A549 treated with RU486 at 1 μM for 4 hours (cell line): ENCODE results near the gene KRTAP10-10. TPM values are rescaled to one million over a fixed set of nuclear protein-coding genes. Genes with fewer than 3 reads are reported as not detected.

ENCODE experiments used
- total RNA-seq: library from RNA; stranded (reverse); fragments of 200-300 nt; extraction: Qiagen RNA extraction; gene quantifications from 5 replicates; pipeline ENCODE4 v1.2.3, GENCODE V29; 2022; ENCODE audit warnings: low read depth

Gene KRTAP10-10, protein sequence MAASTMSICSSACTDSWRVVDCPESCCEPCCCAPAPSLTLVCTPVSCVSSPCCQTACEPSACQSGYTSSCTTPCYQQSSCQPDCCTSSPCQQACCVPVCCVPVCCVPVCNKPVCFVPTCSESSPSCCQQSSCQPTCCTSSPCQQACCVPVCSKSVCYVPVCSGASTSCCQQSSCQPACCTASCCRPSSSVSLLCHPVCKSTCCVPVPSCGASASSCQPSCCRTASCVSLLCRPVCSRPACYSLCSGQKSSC
- not detected in 5 replicates for total RNA-seq

DNA sequence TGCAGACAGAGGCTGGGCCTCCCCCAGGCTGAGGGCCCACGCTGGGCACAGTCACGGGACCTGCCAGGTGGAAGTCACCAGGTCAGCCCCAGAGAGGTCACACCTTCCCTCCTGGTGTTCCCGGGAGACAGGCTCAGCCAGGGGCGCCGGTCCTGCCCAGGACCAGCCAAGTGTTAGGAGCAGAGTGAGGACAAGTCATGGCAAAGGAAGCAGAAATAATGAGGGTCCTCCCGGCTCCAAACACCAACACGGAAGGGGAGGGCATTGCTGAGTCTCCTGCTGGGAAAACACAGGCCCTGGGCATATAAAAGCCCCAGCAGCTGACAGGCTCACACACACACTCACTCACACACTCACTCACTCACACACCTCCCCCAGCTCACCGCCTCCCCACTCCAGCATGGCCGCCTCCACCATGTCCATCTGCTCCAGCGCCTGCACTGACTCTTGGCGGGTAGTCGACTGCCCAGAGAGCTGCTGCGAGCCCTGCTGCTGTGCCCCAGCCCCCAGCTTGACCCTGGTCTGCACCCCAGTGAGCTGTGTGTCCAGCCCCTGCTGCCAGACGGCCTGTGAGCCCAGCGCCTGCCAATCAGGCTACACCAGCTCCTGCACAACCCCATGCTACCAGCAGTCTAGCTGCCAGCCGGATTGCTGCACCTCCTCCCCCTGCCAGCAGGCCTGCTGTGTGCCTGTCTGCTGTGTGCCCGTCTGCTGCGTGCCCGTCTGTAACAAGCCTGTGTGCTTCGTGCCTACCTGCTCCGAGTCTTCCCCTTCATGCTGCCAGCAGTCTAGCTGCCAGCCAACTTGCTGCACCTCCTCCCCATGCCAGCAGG, at the start of gene KRTAP10-10:
Gene KRTAP10-10, plus strand, starts transcription at position 339 of the 833 bp plus-strand sequence. Its CDS starts 62 bp downstream, at position 401.

DNA sequence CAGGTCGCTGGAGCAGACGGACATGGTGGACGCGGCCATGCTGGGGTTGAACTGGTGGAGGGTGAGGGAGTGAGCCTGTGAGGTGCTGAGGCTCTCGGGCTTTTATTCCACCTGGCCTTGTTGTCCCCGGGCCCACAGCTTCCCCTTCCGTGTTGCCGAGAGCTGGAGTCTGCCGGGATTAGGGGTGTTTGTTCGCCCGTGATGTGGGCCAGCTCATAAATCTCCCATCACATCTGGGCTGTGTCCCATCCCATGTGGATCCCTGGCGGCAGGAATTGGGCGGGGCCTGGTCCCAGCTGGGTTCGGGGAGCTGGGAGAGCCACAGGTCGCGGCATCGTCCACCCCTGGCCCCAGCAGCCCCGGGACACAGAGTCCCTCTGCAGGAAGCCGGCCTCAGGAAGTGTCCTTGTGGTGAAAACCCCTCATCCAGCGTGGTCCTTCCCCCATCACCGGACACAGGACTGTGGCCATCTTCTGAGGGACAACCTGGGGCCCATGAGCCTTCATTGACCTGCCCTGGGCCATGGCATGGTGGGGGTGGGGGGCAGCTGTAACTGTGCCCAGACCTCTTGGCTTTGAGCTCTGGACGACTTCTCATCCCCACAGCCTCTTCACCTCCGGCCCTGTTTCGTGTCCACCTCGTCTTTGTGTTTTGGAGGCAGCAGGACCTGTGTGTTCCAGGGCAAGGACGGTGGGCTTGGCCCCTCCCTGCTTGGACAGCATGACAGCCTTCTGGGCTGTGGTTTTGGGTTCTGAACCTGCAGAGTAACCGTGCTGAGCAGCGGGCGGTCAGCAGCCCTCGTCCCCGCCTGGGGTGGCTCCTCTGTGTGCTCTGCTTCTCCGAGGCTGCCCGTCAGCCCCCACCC, 44.5 kb upstream of the KRTAP10-10 start, which contains the start of gene KRTAP10-6:
Gene KRTAP10-6, minus strand, starts transcription at position 60 of the 866 bp plus-strand sequence. Its CDS starts 21 bp downstream, at position 39.

DNA sequence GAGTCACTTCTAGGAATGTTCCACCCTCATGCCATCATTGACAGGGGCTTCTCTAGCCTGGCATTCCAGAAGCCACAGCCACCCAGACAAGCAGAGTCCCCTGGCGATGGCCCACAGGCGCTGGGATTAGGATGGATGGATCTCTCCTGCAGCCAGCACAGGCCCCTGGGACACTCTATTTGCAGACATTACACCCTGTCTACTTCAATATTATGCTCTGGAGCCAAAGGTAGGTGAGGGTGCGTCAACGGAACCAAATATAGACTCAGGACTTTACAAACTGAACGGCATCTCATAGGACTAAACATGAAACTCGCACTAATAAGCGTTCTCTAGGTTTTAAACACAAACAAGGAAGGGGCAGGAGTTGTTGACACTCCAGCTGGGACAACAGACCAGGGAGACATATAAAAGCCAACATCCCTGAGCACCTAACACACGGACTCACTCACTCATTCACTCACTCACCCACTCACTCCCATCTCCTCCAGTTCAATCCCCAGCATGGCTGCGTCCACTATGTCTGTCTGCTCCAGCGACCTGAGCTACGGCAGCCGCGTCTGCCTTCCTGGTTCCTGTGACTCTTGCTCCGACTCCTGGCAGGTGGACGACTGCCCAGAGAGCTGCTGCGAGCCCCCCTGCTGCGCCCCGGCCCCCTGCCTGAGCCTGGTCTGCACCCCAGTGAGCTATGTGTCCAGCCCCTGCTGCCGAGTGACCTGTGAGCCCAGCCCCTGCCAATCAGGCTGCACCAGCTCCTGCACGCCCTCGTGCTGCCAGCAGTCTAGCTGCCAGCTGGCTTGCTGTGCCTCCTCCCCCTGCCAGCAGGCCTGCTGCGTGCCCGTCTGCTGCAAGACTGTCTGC, 36.8 kb upstream of the KRTAP10-10 start, which contains the start of gene KRTAP10-7:
Gene KRTAP10-7, plus strand, starts transcription at position 480 of the 861 bp plus-strand sequence. Its CDS starts 25 bp downstream, at position 505.

GRCh38 chr21:44612029-44612486, 25.1 kb upstream of the KRTAP10-10 start, which contains the start of gene KRTAP10-8:
KRTAP10-8 (plus strand) TSS chr21:44612079; CDS start chr21:44612101, 22 bp downstream.

GRCh38 chr21:44626673-44627143, 10.4 kb upstream of the KRTAP10-10 start, which contains the start of gene KRTAP10-9:
KRTAP10-9 (plus strand) TSS chr21:44627093; CDS start chr21:44627172, 79 bp downstream.

GRCh38 chr21:44646366-44647221, 9.4 kb downstream of the KRTAP10-10 start, which contains the start of gene KRTAP10-11:
KRTAP10-11 (plus strand) TSS chr21:44646414; CDS start chr21:44646459, 45 bp downstream.

DNA sequence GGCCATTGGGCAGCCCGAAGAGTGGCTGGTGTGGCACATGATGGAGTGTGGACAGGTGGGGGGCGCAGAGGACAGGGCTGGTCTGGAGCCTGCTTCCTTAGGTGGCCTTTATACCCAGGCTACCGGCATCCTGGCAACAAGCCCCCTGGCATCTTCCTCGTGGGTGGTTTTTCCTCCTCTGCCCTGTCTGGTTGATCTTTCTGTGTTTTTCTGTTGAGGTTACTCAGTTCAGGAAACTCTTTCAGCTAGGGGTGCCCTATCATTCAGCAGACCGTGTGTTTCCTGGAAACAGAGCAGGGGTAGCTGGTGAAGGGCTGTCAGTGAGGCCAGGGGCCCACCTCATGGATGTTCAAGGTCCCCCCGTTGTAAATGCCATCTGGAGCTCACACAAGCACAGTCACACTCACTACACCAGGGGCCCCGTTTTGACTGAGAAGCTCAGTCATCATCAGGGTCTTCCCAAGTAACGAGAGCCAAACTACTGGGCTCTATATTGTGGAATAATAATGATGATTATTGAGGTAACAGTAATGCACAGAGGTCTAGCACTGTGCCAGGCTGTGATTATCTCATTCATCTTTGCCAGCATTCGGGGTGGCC, 17.5 kb downstream of the KRTAP10-10 start, which contains the start of gene KRTAP12-4:
Gene KRTAP12-4, minus strand, starts transcription at position 84 of the 600 bp plus-strand sequence. Its CDS starts 45 bp downstream, at position 39.

GRCh38 chr21:44657635-44658540, 20.7 kb downstream of the KRTAP10-10 start, which contains the start of gene KRTAP12-3:
KRTAP12-3 (plus strand) TSS chr21:44657932; CDS start chr21:44657980, 48 bp downstream.

GRCh38 chr21:44666401-44667320, 29.5 kb downstream of the KRTAP10-10 start, which contains the start of gene KRTAP12-2:
KRTAP12-2 (minus strand) TSS chr21:44666927; CDS start chr21:44666886, 41 bp downstream.

DNA sequence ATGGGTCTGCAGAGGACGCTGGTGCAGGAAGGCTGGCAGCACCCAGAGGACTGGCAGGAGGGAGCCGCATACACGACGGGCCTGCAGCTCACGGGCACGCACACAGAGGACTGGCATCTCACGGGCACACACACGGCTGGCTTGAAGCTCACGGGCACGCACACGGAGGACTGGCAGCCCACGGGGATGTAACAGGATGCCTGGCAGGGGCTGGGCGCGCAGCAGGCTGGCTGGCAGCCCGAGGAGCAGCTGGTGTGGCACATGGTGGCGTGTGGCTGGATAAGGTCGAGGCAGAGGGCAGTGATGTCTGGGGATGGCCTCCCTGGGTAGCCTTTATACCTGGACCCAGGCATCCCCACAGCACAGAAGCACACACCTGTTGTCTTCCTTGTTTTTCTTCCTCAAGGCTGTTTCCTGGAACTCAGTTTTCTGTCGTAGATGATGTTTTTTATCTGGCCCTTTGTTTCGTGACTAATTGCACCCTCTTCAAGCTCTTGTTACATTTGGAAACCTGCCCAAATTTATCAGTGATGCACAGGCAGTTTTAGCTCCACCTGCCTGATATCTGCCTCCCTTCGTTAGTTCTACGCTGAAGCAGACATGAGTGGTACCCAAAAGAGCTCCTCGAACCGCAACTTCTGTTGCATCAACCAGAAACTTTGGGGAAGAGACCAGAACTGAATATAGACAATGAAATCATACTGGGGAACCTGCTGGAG, 44.9 kb downstream of the KRTAP10-10 start, which contains the start of gene KRTAP12-1:
Gene KRTAP12-1, minus strand, starts transcription at position 303 of the 719 bp plus-strand sequence. Its CDS starts 40 bp downstream, at position 263.

Other genes starting within 250 kb of the KRTAP10-10 start
- gene LRRC3, start 181.8 kb upstream of the KRTAP10-10 start, total RNA-seq: 1.0 to 2.1 TPM (median 1.6 TPM) in 5 replicates
- not detected in 5 replicates for gene KRTAP10-1, start 97.2 kb upstream of the KRTAP10-10 start, total RNA-seq
- gene KRTAP10-2, start 85.9 kb upstream of the KRTAP10-10 start, total RNA-seq: not detected in 5 replicates
- gene KRTAP10-3, start 78.6 kb upstream of the KRTAP10-10 start, total RNA-seq: not detected in 5 replicates
- gene KRTAP10-4, start 63.6 kb upstream of the KRTAP10-10 start, total RNA-seq: not detected in 5 replicates
- not detected in 5 replicates for gene KRTAP10-5, start 56.8 kb upstream of the KRTAP10-10 start, total RNA-seq
- gene KRTAP10-6, start 44.9 kb upstream of the KRTAP10-10 start, total RNA-seq: not detected in 5 replicates
- gene KRTAP10-7, start 36.8 kb upstream of the KRTAP10-10 start, total RNA-seq: not detected in 5 replicates
- not detected in 5 replicates for gene KRTAP10-8, start 25.3 kb upstream of the KRTAP10-10 start, total RNA-seq
- not detected in 5 replicates for gene KRTAP10-9, start 10.3 kb upstream of the KRTAP10-10 start, total RNA-seq
- not detected in 5 replicates for gene KRTAP10-11, start 9.1 kb downstream of the KRTAP10-10 start, total RNA-seq
- gene KRTAP12-4, start 17.3 kb downstream of the KRTAP10-10 start, total RNA-seq: not detected in 5 replicates
- not detected in 5 replicates for gene KRTAP12-3, start 20.6 kb downstream of the KRTAP10-10 start, total RNA-seq
- not detected in 5 replicates for gene KRTAP12-2, start 29.6 kb downstream of the KRTAP10-10 start, total RNA-seq
- not detected in 5 replicates for gene KRTAP12-1, start 44.8 kb downstream of the KRTAP10-10 start, total RNA-seq
- gene KRTAP10-12, start 59.8 kb downstream of the KRTAP10-10 start, total RNA-seq: not detected in 5 replicates
- not detected in 5 replicates for gene TSPEAR, start 74.2 kb downstream of the KRTAP10-10 start, total RNA-seq
- gene UBE2G2, start 164.5 kb downstream of the KRTAP10-10 start, total RNA-seq: 29.2 to 37.0 TPM (median 35.4 TPM) in 5 replicates
- 43.1 to 72.9 TPM (median 70.5 TPM) in 5 replicates for gene SUMO3, start 180.7 kb downstream of the KRTAP10-10 start, total RNA-seq
- 88.0 to 98.1 TPM (median 96.5 TPM) in 5 replicates for gene PTTG1IP, start 236.3 kb downstream of the KRTAP10-10 start, total RNA-seq